T47D (cell line): ENCODE measurements around the gene MMP20.

Source experiments
- DNase-seq, 2 experiments: peaks; one replicate each; pipeline versions ENCODE4 v3.0.0 to v3.0.0-alpha.2; 2011 to 2012; ENCODE audit warnings: low read depth in 1 of 2, low spot score in 1 of 2
- JUND ChIP-seq: IDR thresholded peaks from 2 replicates; pipeline ENCODE4 v1.6.1; 2012; ENCODE audit warnings: low read depth
- in situ Hi-C: cut with HindIII; loops from 2 replicates; pipeline ENCODE4 v1.10.0; 2016; ENCODE audit warnings: low sequenced_read_pairs, low pct_unique_long_range_greater_than_20kb

The MMP20 gene

GRCh38 chr11:102528618-102529017 lies 96.5 kb downstream of the MMP20 start:
- in situ Hi-C loops = no loop called here
- TF ChIP-seq JUND = no peak
- DNase-seq = no peak

- no peak for DNase-seq
- TF ChIP-seq JUND = no peak
- in situ Hi-C loops = no loop called here
Measured at GRCh38 chr11:102527684-102528083, 97.4 kb downstream of the MMP20 start.

DNA sequence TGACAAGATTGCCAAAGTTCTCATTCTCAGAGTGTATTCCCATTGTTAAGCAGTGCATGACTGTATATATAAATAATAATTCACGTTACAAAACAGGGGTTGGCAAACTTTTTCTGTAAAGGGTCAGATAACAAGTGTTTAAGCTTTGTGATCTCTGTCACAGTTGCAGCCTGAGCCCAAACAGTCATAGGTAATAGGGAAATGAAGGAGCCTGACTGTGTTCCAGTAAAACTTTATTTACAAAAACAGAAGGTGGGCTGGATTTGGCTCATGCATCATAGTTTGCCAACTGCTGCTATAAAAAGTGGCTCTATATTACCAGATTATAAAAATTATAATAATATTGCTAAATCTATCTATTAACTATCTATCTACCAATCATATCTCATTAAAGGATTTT lies 98.1 kb downstream of the MMP20 start:
- no peak for TF ChIP-seq JUND
- in situ Hi-C loops = no loop called here
- DNase-seq = no peak
